Measurements from ENCODE around the gene SEC16A. TPM values are rescaled to one million over a fixed set of nuclear protein-coding genes. Genes with fewer than 3 reads are reported as not detected.

Gene SEC16A
- total RNA-seq, 1 donor, result 39.4 TPM

DNA sequence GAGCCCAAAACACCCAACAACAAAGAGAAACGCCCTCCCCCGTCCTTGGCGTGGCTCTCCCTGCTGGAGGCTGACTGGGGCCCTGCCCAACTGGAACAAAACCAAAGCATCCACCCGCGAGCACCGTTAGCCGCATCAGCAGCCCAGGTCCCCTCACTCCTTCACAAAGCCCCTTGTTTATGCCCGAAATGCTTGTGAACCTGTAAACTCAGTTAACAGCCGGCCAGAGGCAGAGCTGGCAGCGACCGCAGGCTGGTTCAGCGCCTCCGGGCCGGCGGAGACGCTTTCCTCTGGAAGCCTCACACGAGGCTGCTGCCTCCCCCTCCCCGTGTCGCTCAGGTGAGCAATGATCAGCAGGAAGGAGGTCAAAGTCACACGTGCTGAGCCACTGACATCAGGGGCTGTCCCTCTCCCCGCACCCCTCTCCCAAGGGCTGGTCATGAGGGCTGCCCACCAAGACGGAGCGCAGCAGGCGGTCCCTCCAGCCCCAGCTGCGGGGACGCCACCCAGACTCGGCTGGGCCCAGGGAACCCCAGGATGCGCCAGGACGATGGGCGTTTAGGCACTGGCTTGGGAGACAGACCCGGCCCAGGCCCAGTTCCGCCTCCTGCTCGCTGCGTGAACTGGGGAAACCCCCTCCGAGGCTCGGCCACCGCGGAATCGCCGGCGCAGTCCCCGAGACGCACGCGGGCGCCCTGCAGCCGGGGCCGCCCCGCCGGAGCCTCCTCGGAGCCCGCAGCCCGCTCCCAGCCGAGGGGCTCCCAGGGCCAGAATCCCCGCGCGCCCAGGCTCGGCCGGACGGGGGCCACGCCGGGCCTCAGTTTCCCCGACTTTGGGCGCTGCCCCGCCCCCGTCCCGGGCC is 83.4 kb downstream of the SEC16A start:
- TF ChIP-seq, protein P1, sequence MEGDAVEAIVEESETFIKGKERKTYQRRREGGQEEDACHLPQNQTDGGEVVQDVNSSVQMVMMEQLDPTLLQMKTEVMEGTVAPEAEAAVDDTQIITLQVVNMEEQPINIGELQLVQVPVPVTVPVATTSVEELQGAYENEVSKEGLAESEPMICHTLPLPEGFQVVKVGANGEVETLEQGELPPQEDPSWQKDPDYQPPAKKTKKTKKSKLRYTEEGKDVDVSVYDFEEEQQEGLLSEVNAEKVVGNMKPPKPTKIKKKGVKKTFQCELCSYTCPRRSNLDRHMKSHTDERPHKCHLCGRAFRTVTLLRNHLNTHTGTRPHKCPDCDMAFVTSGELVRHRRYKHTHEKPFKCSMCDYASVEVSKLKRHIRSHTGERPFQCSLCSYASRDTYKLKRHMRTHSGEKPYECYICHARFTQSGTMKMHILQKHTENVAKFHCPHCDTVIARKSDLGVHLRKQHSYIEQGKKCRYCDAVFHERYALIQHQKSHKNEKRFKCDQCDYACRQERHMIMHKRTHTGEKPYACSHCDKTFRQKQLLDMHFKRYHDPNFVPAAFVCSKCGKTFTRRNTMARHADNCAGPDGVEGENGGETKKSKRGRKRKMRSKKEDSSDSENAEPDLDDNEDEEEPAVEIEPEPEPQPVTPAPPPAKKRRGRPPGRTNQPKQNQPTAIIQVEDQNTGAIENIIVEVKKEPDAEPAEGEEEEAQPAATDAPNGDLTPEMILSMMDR (IDR thresholded peaks at IDR 0.05; ENCODE audit: insufficient read depth, low read length), result no peak
- peak; percentile 39 for DNase-seq (ENCODE audit: low read depth)
- H3K4me3 ChIP-seq (ENCODE audit: low read depth, low read length), result peak overlapping the region; percentile 92

DNA sequence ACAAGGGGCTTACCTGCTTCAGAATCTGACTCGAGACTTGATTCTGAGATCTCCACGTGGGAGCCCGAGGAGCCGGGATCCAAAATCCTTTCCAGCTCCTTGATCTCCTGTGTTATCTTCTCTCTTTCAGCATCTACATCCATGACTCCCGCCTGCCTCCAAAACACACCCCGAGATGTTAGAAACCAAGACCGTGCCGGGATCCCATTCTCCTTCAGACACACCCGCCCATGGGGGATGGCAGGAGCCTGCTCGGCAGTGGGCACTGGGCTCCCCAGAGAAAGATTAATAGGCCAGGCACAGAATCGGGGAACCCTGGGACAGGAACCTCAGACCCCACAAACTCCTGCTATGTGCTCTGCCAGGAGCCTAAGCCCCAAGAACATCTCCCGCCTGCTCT is 84.6 kb downstream of the SEC16A start:
- DNase-seq (ENCODE audit: low read depth), result no peak
- peak overlapping the region; percentile 92 for H3K4me3 ChIP-seq (ENCODE audit: low read depth, low read length)
- TF ChIP-seq, protein P1 (IDR thresholded peaks at IDR 0.05; ENCODE audit: insufficient read depth, low read length), result no peak

DNA sequence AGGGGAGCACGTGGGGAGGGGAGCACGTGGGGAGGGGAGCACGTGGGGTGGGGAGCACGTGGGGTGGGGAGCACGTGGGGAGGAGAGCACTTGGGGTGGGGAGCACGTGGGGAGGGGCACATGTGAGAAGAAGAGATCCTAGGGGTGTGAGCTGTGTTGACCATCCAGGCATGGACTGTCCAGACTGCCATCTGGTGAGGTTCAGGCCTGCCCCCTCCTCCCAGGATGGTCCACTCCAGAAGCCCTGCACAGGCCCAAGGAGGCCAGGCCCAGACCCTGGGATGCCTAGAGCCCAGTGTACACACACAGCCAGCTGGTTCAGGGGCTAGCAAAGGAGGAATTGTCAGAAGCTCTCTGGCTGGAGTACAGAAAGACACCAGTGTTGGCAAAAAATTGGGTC is 85.2 kb downstream of the SEC16A start:
- DNase-seq (ENCODE audit: low read depth), result no peak
- H3K4me3 ChIP-seq (ENCODE audit: low read depth, low read length), result no peak overlapping the region
- TF ChIP-seq, protein P1 (IDR thresholded peaks at IDR 0.05; ENCODE audit: insufficient read depth, low read length), result no peak

DNA sequence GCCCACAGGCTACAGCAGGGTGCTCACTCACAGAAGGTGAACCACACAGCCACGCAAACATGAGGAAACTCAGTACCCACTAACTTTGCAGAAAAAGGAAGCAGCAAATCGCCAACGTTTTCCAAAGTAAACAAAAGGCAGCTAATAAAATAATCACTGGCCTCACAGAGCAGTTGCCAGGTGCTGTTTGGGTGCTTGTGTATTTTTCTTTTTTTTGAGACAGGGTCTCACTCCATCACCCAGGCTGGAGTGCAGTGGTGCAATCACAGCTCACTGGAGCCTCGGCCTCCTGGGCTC is 86.7 kb downstream of the SEC16A start:
- no peak overlapping the region for H3K4me3 ChIP-seq (ENCODE audit: low read depth, low read length)
- no peak for DNase-seq (ENCODE audit: low read depth)
- TF ChIP-seq, protein P1 (IDR thresholded peaks at IDR 0.05; ENCODE audit: insufficient read depth, low read length), result no peak

DNA sequence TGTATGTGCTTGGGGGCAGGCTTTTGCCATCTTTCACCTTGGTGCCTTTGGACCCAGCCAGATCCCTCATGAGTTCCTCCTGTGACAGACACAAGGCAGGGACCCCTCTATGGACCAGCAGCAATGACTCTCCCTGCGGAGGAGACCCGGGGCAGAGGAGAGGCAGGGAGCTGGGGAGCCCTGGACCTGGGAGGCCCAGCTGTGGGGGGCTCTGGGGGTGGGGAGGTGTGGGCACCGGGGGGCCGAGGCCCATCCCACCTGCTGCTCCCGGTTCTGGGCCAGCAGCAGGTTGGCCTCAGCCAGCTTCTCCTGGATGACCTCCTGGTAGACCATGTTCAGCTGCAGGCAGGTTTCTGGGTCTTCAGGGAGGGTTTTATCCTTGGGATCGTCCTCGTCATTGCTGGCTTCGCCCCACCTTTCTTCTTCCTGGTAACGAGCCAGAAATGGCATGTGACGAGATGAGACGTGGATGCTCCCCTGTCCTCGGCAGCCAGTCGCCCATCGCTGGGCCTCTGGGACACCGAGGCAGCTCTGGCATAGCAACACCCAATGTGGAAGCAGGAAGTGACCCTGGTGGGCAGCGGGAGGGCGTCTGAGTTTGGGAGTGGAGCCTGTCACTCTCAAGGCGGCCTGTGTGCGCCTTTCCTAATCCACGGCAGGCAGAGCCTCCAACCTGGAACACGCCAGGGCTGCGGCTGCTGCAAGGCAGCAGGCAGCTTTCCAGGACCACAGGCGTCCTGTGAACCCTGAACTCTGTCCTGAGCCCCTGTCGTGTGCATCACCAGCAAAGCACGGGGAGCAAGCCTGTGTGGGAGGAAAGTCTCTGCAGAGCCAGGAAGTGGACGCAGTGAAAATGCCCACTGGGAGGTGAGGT is 87.3 kb downstream of the SEC16A start:
- TF ChIP-seq, protein P1 (IDR thresholded peaks at IDR 0.05; ENCODE audit: insufficient read depth, low read length), result no peak
- no peak for DNase-seq (ENCODE audit: low read depth)
- H3K4me3 ChIP-seq (ENCODE audit: low read depth, low read length), result no peak overlapping the region

DNA sequence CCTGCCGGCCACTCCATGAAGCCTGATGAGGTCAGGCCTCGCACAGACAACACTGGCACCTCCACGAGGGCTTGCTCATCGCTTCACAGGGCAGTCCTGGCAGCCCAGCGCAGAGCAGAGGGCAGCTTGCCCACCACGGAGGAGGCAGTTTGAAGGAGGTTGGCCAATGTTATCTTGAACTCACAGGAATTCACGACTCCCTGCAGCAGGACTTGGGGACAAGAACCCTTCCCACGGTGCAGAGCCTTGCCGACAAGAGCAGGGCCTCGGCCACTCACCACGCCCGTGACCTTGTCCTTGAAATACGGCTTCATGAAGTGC is 87.9 kb downstream of the SEC16A start:
- H3K4me3 ChIP-seq (ENCODE audit: low read depth, low read length), result no peak overlapping the region
- TF ChIP-seq, protein P1 (IDR thresholded peaks at IDR 0.05; ENCODE audit: insufficient read depth, low read length), result no peak
- no peak for DNase-seq (ENCODE audit: low read depth)
